Left lung (tissue), 10 donors: ENCODE measurements around the gene EXPH5. TPM values are rescaled to one million over a fixed set of nuclear protein-coding genes. Genes with fewer than 3 reads are reported as not detected.
A peak's percentile ranks its signal among the peaks of the same experiment; 100 is the strongest.

Source experiments
- ATAC-seq: fragments of 200-7000 bp; cut with Tn5 transposase; one replicate; pipeline ENCODE4 v1.9.1; 2020; ENCODE audit warnings: moderate library complexity
- DNase-seq, 4 donors: peaks; one replicate each; pipeline ENCODE4 v3.0.0-alpha.2; 2013 to 2020
- H3K27ac ChIP-seq, 2 donors: fragments of 200-600 bp; sonication (generic) in 1 of 2; one replicate each; pipeline versions ENCODE4 v1.5.0 to v1.8.0; 2020 to 2021
- H3K27me3 ChIP-seq, 2 donors: fragments of 200-600 bp; sonication (generic) in 1 of 2; one replicate each; pipeline versions ENCODE4 v1.5.0 to v1.8.0; 2020 to 2021
- H3K36me3 ChIP-seq, 2 donors: fragments of 200-600 bp; sonication (generic) in 1 of 2; one replicate each; pipeline versions ENCODE4 v1.5.0 to v1.8.0; 2020 to 2021
- H3K4me1 ChIP-seq, 2 donors: fragments of 200-600 bp; one replicate each; pipeline ENCODE4 v1.8.0; 2021
- H3K4me3 ChIP-seq, 2 donors: fragments of 200-600 bp; sonication (generic) in 1 of 2; one replicate each; pipeline versions ENCODE4 v1.5.0 to v1.8.0; 2020 to 2021; ENCODE audit warnings: mild to moderate bottlenecking in 1 of 2
- H3K9me3 ChIP-seq, 2 donors: fragments of 200-600 bp; sonication (generic) in 1 of 2; one replicate each; pipeline versions ENCODE4 v1.5.0 to v1.8.0; 2020 to 2021
- intact Hi-C, 2 donors: fragments of 100-400 bp; cut with DNase I; formaldehyde crosslinking; loops; one replicate each; pipeline versions ENCODE4 v1.11.2 to v1.14.2; 2022
- polyA plus RNA-seq, 6 donors: library from polyadenylated mRNA; unstranded; fragments of 120-200 nt; gene quantifications; one replicate each; pipeline ENCODE4 v1.2.1, GENCODE V29; 2013; ENCODE audit not compliant: insufficient read length in 6 of 6
- total RNA-seq, 2 donors: library from RNA; stranded (reverse); fragmentation: NEBNext Ultra II Directional; extraction: Animal tissue kit (Norgen Biotek cat#: 25700); gene quantifications; one replicate each; pipeline ENCODE4 v1.2.1, GENCODE V29; 2021
- TF ChIP-seq, protein P1 (sequence below), 2 donors: fragments of 200-600 bp; sonication (generic) in 1 of 2; IDR thresholded peaks; one replicate each; pipeline versions ENCODE4 v1.5.0 to v1.8.0; 2021; ENCODE audit warnings: antibody characterized with exemption in 2 of 2
- donor health status: DM: no; HTN: yes; CAD: no.
- donor health status: DM: no; HTN: no; CAD: no.

The EXPH5 gene
- total and polyA plus RNA-seq, 8 donors, result 7.4 to 31.7 (median 9.6) TPM

DNA sequence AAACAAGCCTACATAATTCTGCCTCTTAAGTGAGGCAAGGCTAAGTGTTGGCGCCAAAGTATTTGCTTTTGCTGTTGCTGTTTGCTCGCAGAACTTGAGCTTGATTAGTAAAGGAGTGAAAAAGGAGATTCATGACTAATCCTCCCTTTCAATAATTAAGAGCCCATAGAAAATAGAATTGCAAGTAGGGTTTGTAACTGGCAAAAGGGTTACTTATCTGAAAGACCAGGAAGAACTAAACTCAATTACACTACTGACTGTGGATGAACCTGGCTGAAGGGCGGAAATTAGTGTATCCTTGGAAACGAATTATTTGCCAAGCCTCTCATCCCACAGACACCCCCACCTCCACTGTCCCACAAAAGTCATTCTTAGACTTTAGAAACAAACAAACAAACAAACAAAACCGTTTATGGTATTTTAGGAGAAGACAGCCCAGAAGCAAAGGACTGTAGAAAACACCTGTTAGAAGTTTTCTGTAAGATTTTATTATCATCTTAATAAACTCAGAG, 411 bp upstream of the EXPH5 start:
- TF ChIP-seq, protein P1, sequence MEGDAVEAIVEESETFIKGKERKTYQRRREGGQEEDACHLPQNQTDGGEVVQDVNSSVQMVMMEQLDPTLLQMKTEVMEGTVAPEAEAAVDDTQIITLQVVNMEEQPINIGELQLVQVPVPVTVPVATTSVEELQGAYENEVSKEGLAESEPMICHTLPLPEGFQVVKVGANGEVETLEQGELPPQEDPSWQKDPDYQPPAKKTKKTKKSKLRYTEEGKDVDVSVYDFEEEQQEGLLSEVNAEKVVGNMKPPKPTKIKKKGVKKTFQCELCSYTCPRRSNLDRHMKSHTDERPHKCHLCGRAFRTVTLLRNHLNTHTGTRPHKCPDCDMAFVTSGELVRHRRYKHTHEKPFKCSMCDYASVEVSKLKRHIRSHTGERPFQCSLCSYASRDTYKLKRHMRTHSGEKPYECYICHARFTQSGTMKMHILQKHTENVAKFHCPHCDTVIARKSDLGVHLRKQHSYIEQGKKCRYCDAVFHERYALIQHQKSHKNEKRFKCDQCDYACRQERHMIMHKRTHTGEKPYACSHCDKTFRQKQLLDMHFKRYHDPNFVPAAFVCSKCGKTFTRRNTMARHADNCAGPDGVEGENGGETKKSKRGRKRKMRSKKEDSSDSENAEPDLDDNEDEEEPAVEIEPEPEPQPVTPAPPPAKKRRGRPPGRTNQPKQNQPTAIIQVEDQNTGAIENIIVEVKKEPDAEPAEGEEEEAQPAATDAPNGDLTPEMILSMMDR (IDR thresholded peaks at IDR 0.05), result no peak
- no peak for DNase-seq
- ATAC-seq, result no peak
- Histone ChIP-seq H3K9me3 (no peaks in the 10 kb centered on the region), H3K36me3 (no peaks in the 10 kb centered on the region), H3K4me3 (peak overlapping the region; percentile 54 to 61), H3K4me1 (peaks cover 0 to 13% of the 10 kb centered on the region in 2 donors), H3K27ac (peak overlapping the region in 1 of 2 donors; percentile 41), H3K27me3 (peaks cover 0 to 23% of the 10 kb centered on the region in 2 donors)
- intact Hi-C loops, result no loop called here

DNA sequence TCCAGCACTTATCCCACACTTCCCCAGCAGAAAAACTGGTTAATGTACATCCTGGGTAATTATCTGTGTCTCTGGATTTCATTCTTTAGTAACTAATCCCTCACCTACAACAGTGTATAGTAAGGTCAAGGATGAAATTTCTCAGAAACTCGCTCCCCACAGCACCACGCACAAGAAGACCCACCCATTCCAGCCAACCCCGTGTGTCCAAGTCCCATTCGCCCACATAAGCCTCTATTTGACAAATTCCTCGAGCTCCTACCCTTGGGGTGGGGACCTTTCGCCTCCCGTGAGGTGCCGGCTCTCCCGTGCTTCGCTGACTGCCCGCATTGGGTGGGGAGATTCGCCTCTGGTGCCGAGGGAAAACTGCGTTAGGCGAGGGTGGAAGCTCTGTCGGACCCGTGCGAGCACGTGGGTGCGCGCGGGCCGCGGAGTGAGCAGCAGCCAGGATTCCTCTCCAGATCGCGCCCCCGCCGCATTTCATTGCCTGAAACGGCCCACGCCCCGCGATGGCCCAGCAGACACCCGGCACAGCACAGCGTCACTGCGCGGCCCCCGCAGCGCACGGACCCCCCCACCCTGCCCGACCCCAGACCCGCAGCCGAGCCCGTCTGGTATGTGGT, 866 bp downstream of the EXPH5 start:
- ATAC-seq, result peak; percentile 28
- TF ChIP-seq, protein P1 (IDR thresholded peaks at IDR 0.05), result no peak
- intact Hi-C loops, result no loop called here
- Histone ChIP-seq H3K27ac (peak overlapping the region; percentile 74), H3K36me3 (no peaks in the 10 kb centered on the region), H3K4me1 (peaks cover 0 to 13% of the 10 kb centered on the region in 2 donors), H3K4me3 (peak overlapping the region; percentile 54 to 61), H3K9me3 (no peaks in the 10 kb centered on the region), H3K27me3 (peaks cover 0 to 23% of the 10 kb centered on the region in 2 donors)
- peak in 3 of 4 donors; percentile 5 to 81 (median 16) for DNase-seq

DNA sequence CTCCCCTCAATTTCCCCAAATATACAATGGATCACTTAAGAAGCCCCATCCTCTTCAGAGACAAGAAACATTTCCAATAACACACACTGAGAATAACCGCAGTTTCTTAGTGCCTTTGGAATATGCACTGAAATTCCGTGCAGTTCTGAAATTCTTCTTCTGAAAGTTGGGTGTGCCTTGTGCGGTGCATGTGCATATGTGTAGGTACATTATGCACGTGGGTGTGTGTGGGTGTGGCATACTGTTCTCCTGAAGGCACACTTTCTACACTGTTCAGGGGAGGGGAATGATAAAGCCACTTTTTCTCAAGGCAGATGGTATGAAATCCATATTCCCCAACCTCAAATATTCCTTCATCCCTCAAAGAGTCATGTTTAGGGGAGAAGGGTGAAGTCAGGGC, 1.7 kb downstream of the EXPH5 start:
- TF ChIP-seq, protein P1 (IDR thresholded peaks at IDR 0.05), result no peak
- Histone ChIP-seq H3K36me3 (no peaks in the 10 kb centered on the region), H3K4me1 (peaks cover 0 to 13% of the 10 kb centered on the region in 2 donors), H3K4me3 (peak overlapping the region; percentile 54 to 61), H3K27me3 (peaks cover 0 to 23% of the 10 kb centered on the region in 2 donors), H3K9me3 (no peaks in the 10 kb centered on the region), H3K27ac (no peak overlapping the region)
- intact Hi-C loops, result no loop called here
- DNase-seq (no peak), ATAC-seq (no peak)

GRCh38 chr11:108589136-108589535, 4.4 kb downstream of the EXPH5 start:
- no peak overlapping the region for H3K4me3 ChIP-seq
- intact Hi-C loops, result no loop called here
- ATAC-seq (no peak), DNase-seq (no peak)
- H3K9me3 ChIP-seq, result no peaks in the 10 kb centered on the region
- TF ChIP-seq, protein P1 (IDR thresholded peaks at IDR 0.05), result no peak
- peaks cover 0 to 15% of the 10 kb centered on the region in 2 donors for H3K27me3 ChIP-seq
- no peaks in the 10 kb centered on the region for H3K36me3 ChIP-seq
- H3K27ac ChIP-seq, result no peak overlapping the region
- H3K4me1 ChIP-seq, result peaks cover 0 to 11% of the 10 kb centered on the region in 2 donors

DNA sequence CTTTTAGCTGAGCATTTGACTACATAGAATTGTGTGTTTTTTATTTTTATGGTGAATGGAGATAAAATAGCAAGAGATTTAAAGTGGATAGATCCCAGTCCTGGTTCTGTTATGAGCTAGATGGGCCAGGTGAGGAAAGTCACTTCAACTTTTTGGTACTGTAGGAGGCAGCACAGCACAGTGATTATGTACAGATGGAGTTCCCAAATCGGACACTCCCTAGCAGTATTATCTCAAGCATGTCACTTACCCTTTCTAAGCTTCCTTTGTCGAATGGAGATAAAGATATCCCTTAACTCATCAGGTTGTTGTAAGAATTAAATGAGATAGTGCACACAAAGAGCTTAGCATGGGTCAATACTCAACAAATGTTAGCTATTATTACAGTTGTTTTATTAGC, 5.3 kb downstream of the EXPH5 start:
- TF ChIP-seq, protein P1 (IDR thresholded peaks at IDR 0.05), result no peak
- H3K36me3 ChIP-seq, result no peaks in the 10 kb centered on the region
- no peak overlapping the region for H3K4me3 ChIP-seq
- H3K4me1 ChIP-seq, result peaks cover 0 to 8% of the 10 kb centered on the region in 2 donors
- H3K27me3 ChIP-seq, result peaks cover 0 to 15% of the 10 kb centered on the region in 2 donors
- no peak for DNase-seq
- no peaks in the 10 kb centered on the region for H3K9me3 ChIP-seq
- no peak overlapping the region for H3K27ac ChIP-seq
- ATAC-seq, result no peak
- intact Hi-C loops, result no loop called here
